Panc1 (cell line): Measurements from ENCODE around the gene TWF2. TPM values are rescaled to one million over a fixed set of nuclear protein-coding genes. Genes with fewer than 3 reads are reported as not detected.

Experiments used
- ATAC-seq: fragments of 200-7000 bp; cut with Tn5 transposase; 2 replicates; pipeline ENCODE4 v1.9.1; 2020; ENCODE audit warnings: mild to moderate bottlenecking, moderate library complexity
- BruUV-seq: library from RNA; stranded (reverse); fragments of 400-500 nt; replicated peaks from 2 replicates; lab custom pipeline; 2021; lab: Mats Ljungman, UMichigan
- CTCF ChIA-PET: fragments of 300-600 bp; sonication (Branson Sonifier 250); formaldehyde crosslinking; loops from one replicate; lab custom pipeline; 2022; ENCODE audit warnings: antibody characterized with exemption; lab: Charles Lee
- POLR2A ChIA-PET: fragments of 300-600 bp; sonication (Branson Sonifier 250); formaldehyde crosslinking; loops from one replicate; lab custom pipeline; 2022; ENCODE audit warnings: antibody characterized with exemption; lab: Charles Lee
- DNase-seq: peaks from one replicate; pipeline ENCODE4 v3.0.0-alpha.2; 2010; ENCODE audit warnings: low read depth, low spot score
- H3K27ac ChIP-seq: 2 replicates; pipeline ENCODE4 v1.5.1; 2011; ENCODE audit warnings: mild to moderate bottlenecking, low read length, inconsistent platforms
- H3K27me3 ChIP-seq: fragments of 200-500 bp; sonication (Bioruptor generic); 2 replicates; pipeline ENCODE4 v1.6.0; 2014; ENCODE audit warnings: low read length, inconsistent platforms; ENCODE audit not compliant: control insufficient read depth, insufficient read depth
- H3K36me3 ChIP-seq: fragments of 200-500 bp; sonication (Bioruptor generic); 2 replicates; pipeline ENCODE4 v1.5.1; 2014; ENCODE audit warnings: inconsistent platforms, mild to moderate bottlenecking, low read length, moderate library complexity; ENCODE audit not compliant: control insufficient read depth, insufficient read depth
- H3K4me1 ChIP-seq: 2 replicates; pipeline ENCODE4 v1.5.1; 2011; ENCODE audit warnings: inconsistent platforms, mild to moderate bottlenecking, low read length, moderate library complexity; ENCODE audit not compliant: control insufficient read depth, insufficient read depth
- H3K4me3 ChIP-seq, 2 experiments: 2 replicates each; pipeline ENCODE4 v1.5.1; 2011 to 2012; ENCODE audit warnings: low read depth in 2 of 2, low read length in 2 of 2, mild to moderate bottlenecking in 2 of 2, inconsistent platforms in 1 of 2, moderate library complexity in 1 of 2
- H3K9me3 ChIP-seq: fragments of 200-500 bp; sonication (Bioruptor generic); 2 replicates; pipeline ENCODE4 v1.5.1; 2014; ENCODE audit warnings: low read depth, mild to moderate bottlenecking, inconsistent platforms, low read length, moderate library complexity; ENCODE audit not compliant: control insufficient read depth, insufficient read depth
- POLR2AphosphoS5 ChIP-seq: IDR thresholded peaks from 2 replicates; pipeline ENCODE4 v1.6.1; 2012; ENCODE audit warnings: mild to moderate bottlenecking, low read depth, low read length, moderate library complexity
- REST ChIP-seq, 2 experiments: IDR thresholded peaks; 2 replicates each; pipeline ENCODE4 v1.6.1; 2011 to 2012; ENCODE audit warnings: low read depth in 2 of 2, control low read depth in 1 of 2, low read length in 1 of 2, mild to moderate bottlenecking in 1 of 2, moderate library complexity in 1 of 2; ENCODE audit not compliant: insufficient read depth in 1 of 2
- SIN3A ChIP-seq: IDR thresholded peaks from 2 replicates; pipeline ENCODE4 v1.6.1; 2012; ENCODE audit warnings: low read depth, mild to moderate bottlenecking, low read length, moderate library complexity, borderline replicate concordance; ENCODE audit not compliant: insufficient read depth
- TCF7L2 ChIP-seq: IDR thresholded peaks from 2 replicates; pipeline ENCODE4 v1.6.1; 2011; ENCODE audit warnings: mild to moderate bottlenecking, low read depth, low read length, inconsistent platforms
- in situ Hi-C: cut with HindIII; loops from 2 replicates; pipeline ENCODE4 v1.10.0; 2016; ENCODE audit warnings: low sequenced_read_pairs, low pct_unique_long_range_greater_than_20kb
- intact Hi-C: fragments of 100-400 bp; cut with micrococcal nuclease; formaldehyde crosslinking; loops from one replicate; pipeline ENCODE4 v1.10.0; 2022; ENCODE audit not compliant: unreplicated experiment
- total RNA-seq: library from RNA; stranded (reverse); gene quantifications from one replicate; pipeline ENCODE4 v1.2.1, GENCODE V29; 2021; ENCODE audit not compliant: unreplicated experiment
- TF ChIP-seq, protein P1 (sequence below): fragments of 450-650 bp; IDR thresholded peaks from 2 replicates; pipeline ENCODE4 v1.5.1; 2017; ENCODE audit warnings: mild to moderate bottlenecking

The TWF2 gene
- total RNA-seq, 1 experiment from 2014 or later, result 51.9 TPM

GRCh38 chr3:52221563-52222318, 17.2 kb downstream of the TWF2 start:
- in situ Hi-C loops, result no loop called here
- CTCF ChIA-PET, result interaction anchor here (0.6 to 1.3 kb wide), 3 partner anchors 9 to 225 kb away, joined by 3 to 7 read pairs (median 3); no protein-coding TSS in a partner anchor

DNA sequence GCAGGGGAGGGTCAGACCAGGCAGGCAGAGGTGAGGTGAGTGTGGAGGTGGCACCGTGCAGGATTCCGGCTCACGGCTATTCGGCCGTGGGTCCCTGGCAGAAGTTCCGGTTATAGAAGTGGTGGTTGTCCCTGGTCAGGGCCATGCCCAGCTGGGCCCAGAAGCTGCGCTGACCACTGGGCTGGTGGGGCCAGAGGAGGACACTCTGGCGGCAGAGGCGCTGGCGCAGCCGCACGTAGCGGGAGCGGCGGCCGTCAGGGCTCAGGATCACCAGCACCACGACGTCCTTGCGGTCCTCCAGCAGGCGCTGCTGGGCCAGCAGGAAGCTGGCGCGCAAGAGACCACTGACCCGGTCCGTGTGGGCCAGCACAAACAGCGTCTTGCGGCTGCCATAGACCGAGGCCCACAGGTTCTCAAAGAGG, 17.8 kb downstream of the TWF2 start:
- ATAC-seq (no peak), DNase-seq (no peak)
- ChIA-PET CTCF (interaction anchor here (0.5 to 0.7 kb wide), 4 partner anchors 118 to 499 kb away, joined by 3 to 7 read pairs (median 3); no protein-coding TSS in a partner anchor), POLR2A (no interaction called here)
- BruUV-seq, result no TSS peak
- intact Hi-C loops, result no loop called here
- Histone ChIP-seq H3K27ac (no peak overlapping the region), H3K9me3 (no peaks in the 10 kb centered on the region), H3K27me3 (no peaks in the 10 kb centered on the region), H3K36me3 (no peaks in the 10 kb centered on the region), H3K4me1 (peaks cover 19% of the 10 kb centered on the region), H3K4me3 (no peak overlapping the region)
- no peak for TF ChIP-seq TCF7L2
- no peak for TF ChIP-seq SIN3A
- TF ChIP-seq, protein P1, sequence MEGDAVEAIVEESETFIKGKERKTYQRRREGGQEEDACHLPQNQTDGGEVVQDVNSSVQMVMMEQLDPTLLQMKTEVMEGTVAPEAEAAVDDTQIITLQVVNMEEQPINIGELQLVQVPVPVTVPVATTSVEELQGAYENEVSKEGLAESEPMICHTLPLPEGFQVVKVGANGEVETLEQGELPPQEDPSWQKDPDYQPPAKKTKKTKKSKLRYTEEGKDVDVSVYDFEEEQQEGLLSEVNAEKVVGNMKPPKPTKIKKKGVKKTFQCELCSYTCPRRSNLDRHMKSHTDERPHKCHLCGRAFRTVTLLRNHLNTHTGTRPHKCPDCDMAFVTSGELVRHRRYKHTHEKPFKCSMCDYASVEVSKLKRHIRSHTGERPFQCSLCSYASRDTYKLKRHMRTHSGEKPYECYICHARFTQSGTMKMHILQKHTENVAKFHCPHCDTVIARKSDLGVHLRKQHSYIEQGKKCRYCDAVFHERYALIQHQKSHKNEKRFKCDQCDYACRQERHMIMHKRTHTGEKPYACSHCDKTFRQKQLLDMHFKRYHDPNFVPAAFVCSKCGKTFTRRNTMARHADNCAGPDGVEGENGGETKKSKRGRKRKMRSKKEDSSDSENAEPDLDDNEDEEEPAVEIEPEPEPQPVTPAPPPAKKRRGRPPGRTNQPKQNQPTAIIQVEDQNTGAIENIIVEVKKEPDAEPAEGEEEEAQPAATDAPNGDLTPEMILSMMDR, result no peak
- TF ChIP-seq REST (IDR thresholded peaks at IDR 0.05; ENCODE audit: insufficient read depth in 1 of 2, low read depth in 2 of 2, low read length in 1 of 2), result no peak
- no peak for TF ChIP-seq POLR2AphosphoS5
- in situ Hi-C loops, result no loop called here

More at GRCh38 chr3:52221563-52222318, 17.2 kb downstream of the TWF2 start:
- no peak for TF ChIP-seq SIN3A
- TF ChIP-seq, protein P1, result no peak
- TF ChIP-seq TCF7L2, result no peak
- TF ChIP-seq REST (IDR thresholded peaks at IDR 0.05; ENCODE audit: insufficient read depth in 1 of 2, low read depth in 2 of 2, low read length in 1 of 2), result no peak
- no peak for TF ChIP-seq POLR2AphosphoS5
- Histone ChIP-seq H3K36me3 (no peaks in the 10 kb centered on the region), H3K4me3 (no peak overlapping the region), H3K27ac (no peak overlapping the region), H3K27me3 (no peaks in the 10 kb centered on the region), H3K4me1 (peaks cover 14% of the 10 kb centered on the region), H3K9me3 (no peaks in the 10 kb centered on the region)
- POLR2A ChIA-PET, result no interaction called here
- BruUV-seq, result no TSS peak
- ATAC-seq, result no peak
- intact Hi-C loops, result no loop called here
- no peak for DNase-seq
